ENCODE measurements around the gene GNAS-AS1.

DNA sequence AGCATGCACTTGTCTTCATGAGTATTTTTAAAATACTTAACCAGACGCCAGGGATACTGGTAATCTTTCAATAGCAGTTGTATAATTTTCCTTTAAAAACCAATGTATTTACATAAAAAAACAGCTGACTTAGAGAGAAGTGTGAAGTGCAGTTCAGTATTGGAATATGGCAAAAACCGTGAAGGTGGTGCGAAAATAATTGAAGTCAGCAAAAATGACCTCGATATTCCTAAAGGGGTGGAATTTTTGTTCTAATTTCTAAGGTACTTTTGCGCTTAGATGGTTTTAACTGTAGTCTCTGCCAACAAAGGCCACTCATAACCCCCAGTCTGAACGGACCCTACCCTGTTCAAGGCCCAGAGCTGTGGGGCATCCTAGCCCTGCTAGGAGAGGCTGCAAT is 25.3 kb downstream of the GNAS-AS1 start:
- TF ChIP-seq CTCF (IDR thresholded peaks at IDR 0.05; ENCODE audit: low read depth, low read length) (no peak), POLR2A (IDR thresholded peaks at IDR 0.05; ENCODE audit: extremely low read depth, insufficient read length) (no peak), MYC (IDR thresholded peaks at IDR 0.05; ENCODE audit: low read depth, low read length) (no peak), MAX (IDR thresholded peaks at IDR 0.05; ENCODE audit: low read depth, low read length) (no peak)

Data from NB4 (cell line).